ENCODE measurements around the gene RCC2. TPM values are rescaled to one million over a fixed set of nuclear protein-coding genes. Genes with fewer than 3 reads are reported as not detected.
"Not testable (repeated sequence)": the region's sequence is repeated elsewhere in the genome, so short reads cannot be mapped to it uniquely, and the experiment has no call there.

Gene RCC2
- total RNA-seq, 1 experiment from 2014 or later = 170 TPM

DNA sequence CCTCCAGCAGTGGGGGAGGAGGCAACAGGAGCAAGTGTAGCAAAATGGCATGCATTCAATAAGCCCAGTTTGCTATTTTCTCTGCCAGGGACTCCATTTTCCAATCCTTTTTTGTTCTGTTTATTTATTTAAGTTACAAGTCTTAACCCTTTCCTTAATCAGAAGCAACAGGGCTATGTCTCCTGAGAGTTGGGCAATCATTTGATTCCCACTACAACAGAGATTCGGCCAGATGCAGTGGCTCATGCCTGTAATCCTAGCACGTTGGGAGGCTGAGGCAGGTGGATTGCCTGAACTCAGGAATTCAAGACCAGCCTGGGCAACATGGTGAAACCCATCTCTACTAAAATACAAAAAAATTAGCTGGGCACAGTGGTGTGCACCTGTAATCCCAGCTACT is 25.5 kb downstream of the RCC2 start:
- Histone ChIP-seq H3K36me3 (peaks cover 92% of the 10 kb centered on the region), H3K9me3 (replicated peaks) (no peaks in the 10 kb centered on the region), H3K27me3 (no peaks in the 10 kb centered on the region), H3K27ac (no peak overlapping the region), H3K4me3 (no peak overlapping the region), H3K4me1 (no peaks in the 10 kb centered on the region)
- DNase-seq = no peak

DNA sequence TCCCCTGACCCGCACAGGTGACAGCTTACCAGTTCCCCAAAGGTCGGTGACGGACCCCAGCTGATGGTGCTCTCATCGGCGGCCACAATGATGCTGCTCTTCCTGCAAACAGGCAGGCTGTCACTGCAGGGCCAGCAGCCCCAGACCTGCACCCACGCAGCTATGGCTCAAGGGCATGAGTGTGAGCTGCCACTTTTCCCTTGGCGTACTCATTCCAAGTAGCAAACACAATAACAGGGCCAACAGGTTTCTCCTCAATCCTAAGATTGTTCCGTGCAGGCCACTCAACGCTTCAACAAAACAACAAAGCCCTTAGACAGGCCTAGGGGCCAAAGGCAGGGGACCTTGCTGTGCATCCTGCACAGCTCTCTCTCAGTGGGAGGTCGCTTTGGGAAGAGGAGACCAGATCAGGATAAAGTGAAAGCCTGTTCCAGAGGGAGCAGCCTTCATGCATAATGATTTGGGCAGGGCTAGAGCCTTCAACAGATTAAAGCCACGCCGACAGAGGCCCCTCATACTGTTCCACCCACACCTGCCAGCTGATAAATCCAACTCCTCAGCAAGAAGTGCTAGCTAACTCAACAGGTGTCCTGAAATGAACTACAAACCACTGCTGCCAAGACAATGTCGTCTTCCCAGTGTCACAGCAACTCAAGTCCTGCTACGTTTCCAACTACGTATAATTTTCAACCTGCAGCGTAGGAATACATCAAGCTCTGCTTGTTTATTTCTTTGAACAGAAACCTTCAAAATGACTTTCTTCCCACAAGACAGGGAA is 27.2 kb downstream of the RCC2 start:
- Histone ChIP-seq H3K4me1 (no peaks in the 10 kb centered on the region), H3K27me3 (no peaks in the 10 kb centered on the region), H3K4me3 (no peak overlapping the region), H3K9me3 (replicated peaks) (no peaks in the 10 kb centered on the region), H3K36me3 (peaks cover 86% of the 10 kb centered on the region), H3K27ac (no peak overlapping the region)
- DNase-seq = no peak

DNA sequence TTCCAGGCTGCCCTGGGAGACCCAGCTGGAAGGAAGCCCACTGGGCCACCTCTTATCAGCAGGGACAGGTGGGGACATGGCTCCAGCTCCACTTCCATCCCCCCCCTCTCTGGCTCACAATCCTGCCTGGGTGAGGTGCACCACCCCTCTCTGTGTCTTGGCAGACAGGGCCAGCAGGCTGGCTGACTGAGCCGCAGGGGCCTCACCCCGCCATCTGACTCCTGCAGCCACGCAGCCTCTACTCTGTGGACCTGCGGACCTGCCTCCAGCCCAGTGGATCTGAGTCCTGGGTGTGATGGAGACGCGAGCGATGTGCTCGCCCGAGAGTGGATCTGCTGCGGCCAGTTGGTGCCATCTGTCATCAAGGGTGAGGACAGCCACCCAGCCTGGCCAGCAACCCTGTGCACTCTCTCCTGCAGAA is 30.1 kb downstream of the RCC2 start:
- Histone ChIP-seq H3K9me3 (replicated peaks) (no peaks in the 10 kb centered on the region), H3K36me3 (peaks cover 66% of the 10 kb centered on the region), H3K27ac (no peak overlapping the region), H3K27me3 (no peaks in the 10 kb centered on the region), H3K4me3 (no peak overlapping the region), H3K4me1 (no peaks in the 10 kb centered on the region)
- DNase-seq = no peak

DNA sequence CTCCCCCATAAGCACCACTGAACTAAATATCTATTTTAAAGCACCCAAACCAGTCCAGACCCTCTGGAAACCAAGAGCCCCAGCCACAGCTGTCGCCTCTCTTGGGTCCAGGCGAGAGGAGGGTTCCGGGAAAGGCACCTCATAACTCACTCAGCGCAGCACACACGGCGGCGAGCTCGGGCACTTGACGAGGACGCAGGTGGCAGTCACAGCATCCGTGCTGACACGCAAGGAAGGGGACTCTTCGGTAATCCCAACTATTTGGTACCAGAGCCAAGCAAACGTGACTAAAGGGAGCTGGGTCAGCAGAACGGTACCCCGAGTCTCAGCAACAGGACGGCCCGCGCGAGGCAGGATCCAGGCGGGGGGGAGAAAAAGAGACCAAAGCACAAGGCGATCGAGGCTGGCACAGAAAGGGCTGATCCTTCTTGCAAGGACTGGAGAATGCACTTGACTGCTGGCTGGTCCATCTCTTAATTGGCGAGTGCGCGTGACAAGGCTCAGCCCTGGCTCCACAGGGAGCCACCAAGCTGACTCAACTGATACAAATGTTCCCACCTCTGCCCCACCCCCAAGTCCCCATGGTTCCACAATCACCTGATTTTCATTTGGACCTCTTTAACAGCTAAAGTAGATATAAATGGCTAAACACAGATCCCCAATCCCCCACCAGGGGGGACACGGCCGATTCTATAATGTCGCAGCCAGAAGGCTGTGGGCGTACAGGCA is 31.5 kb downstream of the RCC2 start:
- H3K9me3 ChIP-seq (replicated peaks); H3K27ac ChIP-seq; H3K4me3 ChIP-seq; DNase-seq; H3K4me1 ChIP-seq; H3K27me3 ChIP-seq: not testable (repeated sequence)
- peaks cover 53% of the 10 kb centered on the region for H3K36me3 ChIP-seq

DNA sequence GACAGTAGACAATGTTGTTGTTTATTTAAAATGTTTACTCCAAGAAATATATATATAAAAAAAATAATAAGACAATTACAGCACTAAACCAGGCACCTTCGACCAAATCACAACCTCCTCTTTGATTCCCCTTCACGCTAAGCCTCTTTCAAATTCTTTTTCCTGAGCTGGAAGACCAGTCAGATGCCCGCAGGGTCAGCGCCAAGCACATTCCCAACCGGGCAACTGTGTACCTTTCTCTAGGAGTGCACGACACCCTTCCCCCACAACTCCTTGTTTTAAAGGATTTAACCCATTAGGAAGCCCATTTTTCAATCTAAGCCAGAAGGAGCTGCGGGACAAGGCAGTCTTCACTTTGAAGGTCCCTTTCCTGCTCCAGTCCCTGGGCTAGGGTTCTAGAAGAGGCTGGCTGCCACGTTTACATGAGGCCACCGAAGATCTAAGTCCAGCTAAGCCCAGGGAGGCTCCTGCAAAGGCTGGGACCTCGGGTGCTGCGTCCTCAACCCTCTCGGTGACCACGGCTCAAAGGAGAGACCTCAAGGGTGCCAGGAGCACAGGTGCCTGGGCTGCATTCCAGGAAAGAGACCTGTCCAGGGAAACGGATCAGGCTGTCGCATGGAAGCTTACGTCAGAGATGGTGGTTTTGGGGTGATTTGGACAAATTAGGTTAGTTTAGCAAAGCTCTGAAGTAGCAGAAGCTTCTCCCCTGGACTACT is 32.6 kb downstream of the RCC2 start:
- not testable (repeated sequence) for H3K27me3 ChIP-seq; H3K4me1 ChIP-seq; H3K4me3 ChIP-seq; H3K27ac ChIP-seq; H3K9me3 ChIP-seq (replicated peaks); DNase-seq
- H3K36me3 ChIP-seq = peaks cover 43% of the 10 kb centered on the region

DNA sequence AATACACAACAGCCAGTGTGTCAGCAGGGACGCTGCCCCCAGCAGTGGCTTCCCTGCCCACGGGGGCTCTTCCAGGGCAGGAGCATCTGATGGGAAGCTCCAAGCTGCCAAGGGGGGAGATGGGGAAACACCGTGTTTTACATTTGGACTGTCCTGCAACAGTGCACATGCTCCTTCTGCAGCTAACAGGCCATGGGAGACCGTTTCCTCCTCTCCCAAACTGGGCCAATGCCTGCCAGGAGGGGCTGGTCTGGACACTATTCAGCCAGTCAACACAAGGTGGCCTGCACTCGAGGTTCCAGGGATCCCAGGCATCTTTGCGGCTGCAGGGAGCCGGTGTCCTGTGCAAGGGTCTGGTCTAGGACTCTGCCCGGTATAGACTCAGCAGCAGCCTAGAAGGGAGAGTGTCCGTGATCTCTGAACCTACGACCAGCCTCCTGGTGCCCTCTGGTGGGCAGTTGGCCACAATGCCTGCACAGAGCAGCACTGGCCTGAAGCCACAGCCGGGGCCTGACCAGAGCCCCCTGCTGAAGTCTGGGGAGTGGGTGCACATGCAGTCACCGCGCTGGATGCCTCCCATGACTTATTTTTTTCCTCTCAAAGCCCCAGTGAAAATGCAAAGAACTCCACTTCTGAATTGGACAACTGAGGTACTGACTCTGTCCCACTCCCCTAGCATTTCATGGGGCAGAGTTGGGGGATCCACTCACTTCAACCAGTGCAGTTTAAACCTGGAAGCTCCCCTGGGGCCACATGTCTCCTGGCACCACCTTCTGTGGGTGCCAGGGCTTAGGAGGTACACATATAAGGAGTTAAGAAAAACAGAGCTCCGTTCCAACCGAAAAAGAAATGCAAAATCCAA is 33.3 kb downstream of the RCC2 start:
- Histone ChIP-seq H3K9me3 (replicated peaks) (no peaks in the 10 kb centered on the region), H3K4me1 (no peaks in the 10 kb centered on the region), H3K27ac (no peak overlapping the region), H3K27me3 (no peaks in the 10 kb centered on the region), H3K4me3 (no peak overlapping the region), H3K36me3 (peaks cover 35% of the 10 kb centered on the region)
- DNase-seq = peak; percentile 69 to 77

DNA sequence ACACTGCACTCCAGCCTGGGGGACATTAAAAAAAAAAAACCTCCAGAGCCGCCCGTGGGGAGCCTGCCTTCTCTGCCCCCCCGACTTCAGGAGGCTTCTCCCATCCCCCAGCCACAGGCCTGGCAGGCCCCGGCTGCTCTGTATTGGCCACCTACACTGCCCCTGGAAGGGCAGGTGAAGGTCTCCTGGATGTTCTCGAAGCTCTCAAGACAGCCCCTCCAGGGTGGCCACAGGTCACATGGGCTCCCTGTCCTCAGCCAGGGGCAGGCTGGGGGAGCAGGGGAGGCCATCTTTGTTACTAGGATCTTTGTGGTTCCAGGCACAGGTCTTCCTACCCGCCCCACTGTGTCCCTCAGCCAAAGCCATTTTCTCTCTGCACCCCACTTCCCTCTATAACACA is 34.7 kb downstream of the RCC2 start:
- Histone ChIP-seq H3K36me3 (peaks cover 23% of the 10 kb centered on the region), H3K27me3 (no peaks in the 10 kb centered on the region), H3K27ac (no peak overlapping the region), H3K9me3 (replicated peaks) (no peaks in the 10 kb centered on the region), H3K4me1 (no peaks in the 10 kb centered on the region), H3K4me3 (no peak overlapping the region)
- DNase-seq = no peak

DNA sequence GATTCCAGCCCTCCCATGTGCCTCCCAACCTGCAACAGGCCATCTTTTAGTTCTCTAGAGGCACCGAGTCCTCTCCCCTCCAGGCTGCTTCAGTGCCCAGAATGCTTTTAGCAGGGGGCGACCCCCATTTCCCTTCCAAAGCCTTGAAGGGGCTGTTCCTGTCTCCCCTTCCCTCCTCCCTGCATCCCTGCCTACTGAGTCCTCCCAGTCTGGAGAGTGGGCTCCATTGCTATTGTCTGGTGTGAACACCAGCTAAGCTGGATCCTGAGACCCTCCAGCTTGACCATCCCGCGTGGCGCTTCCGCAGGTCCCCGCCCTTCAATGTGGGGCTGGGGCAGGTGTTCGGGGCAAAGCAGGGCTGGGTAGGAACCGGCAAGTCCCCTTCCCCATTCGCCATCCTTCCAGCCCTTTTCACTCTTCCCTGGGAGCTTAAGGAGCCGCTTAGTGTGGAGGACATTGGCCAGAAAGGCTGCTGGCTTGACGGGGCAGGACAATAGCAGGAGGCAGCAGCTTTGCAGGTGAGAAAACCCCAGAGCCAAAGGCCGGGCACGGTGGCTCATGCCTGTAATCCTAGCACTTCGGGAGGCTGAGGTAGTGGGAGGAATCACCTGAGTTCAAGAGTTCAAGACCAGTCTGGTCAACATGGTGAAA is 35.3 kb downstream of the RCC2 start:
- peaks cover 17% of the 10 kb centered on the region for H3K36me3 ChIP-seq
- no peak for DNase-seq
- no peaks in the 10 kb centered on the region for H3K27me3 ChIP-seq
- no peak overlapping the region for H3K27ac ChIP-seq
- H3K4me1 ChIP-seq = no peaks in the 10 kb centered on the region
- no peaks in the 10 kb centered on the region for H3K9me3 ChIP-seq (replicated peaks)
- no peak overlapping the region for H3K4me3 ChIP-seq

DNA sequence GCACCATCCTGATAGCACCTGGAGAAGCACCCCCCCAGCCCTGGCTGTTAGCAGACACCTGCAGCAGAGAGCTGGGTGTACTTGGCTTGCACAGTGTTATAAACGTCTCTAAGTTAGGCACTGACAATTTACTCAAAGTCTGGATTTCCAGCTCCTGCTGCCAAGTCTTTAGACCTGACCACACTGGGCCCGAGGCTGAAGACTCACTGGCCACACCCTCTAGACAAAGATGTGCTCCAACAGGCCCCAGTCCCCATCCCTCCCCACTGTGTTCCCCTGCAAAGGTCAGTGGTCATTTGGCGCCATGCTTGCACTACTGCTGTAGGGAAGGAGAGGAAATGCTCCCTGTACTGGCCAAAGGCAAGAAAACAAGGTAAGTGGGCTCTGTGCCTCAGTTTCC is 36.4 kb downstream of the RCC2 start:
- no peak overlapping the region for H3K27ac ChIP-seq

DNA sequence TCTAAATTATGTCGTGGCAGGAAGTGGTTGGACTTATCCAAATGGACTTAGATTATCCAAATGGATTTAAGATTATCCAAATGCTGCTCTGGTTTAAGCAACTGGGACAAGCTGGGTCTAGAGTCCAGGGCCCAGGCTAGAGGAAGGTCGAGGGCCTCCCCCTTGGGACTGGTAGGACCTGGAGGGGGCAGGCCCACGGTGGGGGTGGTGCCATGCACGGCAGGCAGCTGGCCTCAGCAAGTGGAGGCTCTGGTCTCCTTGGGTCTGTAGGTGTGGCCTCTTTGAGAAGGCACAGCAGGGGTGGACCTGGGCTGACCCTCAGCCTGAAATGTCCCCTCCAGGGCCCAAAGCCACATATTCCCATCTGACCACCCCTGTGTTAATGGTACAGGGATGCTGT is 37.6 kb downstream of the RCC2 start:
- DNase-seq = no peak
- Histone ChIP-seq H3K4me3 (no peak overlapping the region), H3K27ac (no peak overlapping the region), H3K9me3 (replicated peaks) (no peaks in the 10 kb centered on the region), H3K27me3 (no peaks in the 10 kb centered on the region), H3K36me3 (peaks cover 5% of the 10 kb centered on the region), H3K4me1 (no peaks in the 10 kb centered on the region)

More for the DNA sequence above, 36.4 kb downstream of the RCC2 start:
- Histone ChIP-seq H3K36me3 (peaks cover 9% of the 10 kb centered on the region), H3K4me3 (no peak overlapping the region), H3K27me3 (no peaks in the 10 kb centered on the region), H3K9me3 (replicated peaks) (no peaks in the 10 kb centered on the region), H3K4me1 (no peaks in the 10 kb centered on the region)
- DNase-seq = no peak

DNA sequence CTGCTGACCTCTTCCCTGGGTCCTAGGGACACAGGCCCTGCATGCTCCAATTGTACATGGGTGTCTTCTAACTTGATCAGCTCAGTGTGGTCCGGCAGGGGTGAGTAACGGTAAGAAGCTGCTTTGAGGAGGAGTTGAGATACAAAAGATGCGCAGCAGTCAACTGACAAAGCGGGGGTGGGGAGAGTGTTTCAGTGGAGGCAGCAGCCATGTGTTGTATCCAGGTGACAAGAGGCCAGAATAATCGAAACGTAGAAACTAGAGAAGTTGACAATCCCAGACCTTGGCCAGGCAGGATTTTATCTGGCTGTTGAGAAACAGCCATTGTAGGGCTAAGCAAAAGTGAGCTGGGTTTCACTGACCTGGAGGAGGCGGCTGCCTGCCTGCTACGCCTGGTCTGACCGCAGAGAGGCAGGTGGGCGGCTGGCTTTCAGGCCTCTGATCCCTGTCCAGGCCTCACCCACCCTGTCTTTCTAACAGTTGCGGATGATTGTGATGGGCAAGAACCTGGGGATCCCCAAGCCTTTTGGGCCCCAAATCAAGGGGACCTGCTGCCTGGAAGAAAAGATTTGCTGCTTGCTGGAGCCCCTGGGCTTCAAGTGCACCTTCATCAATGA is 38.6 kb downstream of the RCC2 start:
- Histone ChIP-seq H3K27me3 (no peaks in the 10 kb centered on the region), H3K4me3 (no peak overlapping the region), H3K4me1 (no peaks in the 10 kb centered on the region), H3K27ac (no peak overlapping the region), H3K36me3 (no peaks in the 10 kb centered on the region; the same call in 1 of the 2 replicates), H3K9me3 (replicated peaks) (no peaks in the 10 kb centered on the region)
- DNase-seq = no peak

DNA sequence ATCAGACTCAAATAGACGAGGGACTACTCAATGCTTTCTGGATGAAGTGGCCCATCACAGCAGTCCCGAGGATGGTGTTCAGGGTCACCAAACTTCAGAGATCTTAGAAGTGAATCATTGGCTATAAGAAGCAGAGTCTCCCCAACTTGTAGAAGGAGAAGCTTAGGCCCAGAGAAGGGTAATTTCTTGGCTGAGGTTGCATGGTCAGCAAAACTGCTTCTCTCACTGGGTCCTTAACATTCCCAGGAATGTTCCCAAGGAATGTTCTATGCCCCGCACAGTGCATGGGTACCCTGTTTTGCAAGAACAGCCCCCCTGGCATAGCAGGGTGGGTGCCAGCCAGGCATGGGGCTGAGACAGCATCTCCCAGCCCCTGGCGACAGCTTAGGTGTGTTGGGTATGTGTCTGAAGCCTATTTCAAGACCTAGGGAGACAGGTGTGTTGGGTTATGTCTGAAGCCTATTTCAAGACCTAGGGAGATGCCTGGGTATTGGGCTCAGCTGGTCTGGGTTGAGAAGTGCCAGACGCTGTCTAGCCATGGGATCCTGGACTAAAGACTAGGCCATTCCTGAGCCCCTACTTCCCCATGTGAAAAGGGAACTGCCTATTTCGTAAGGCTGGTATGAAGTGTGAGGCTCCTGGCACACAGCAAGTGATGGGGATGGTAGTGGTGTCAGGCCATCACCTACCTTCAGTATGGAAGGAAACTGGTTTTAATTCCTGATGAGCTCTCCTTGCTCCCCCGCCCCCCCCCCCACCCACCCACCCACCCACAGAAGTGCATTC is 41.4 kb downstream of the RCC2 start:
- no peak overlapping the region for H3K4me3 ChIP-seq
- no peaks in the 10 kb centered on the region for H3K36me3 ChIP-seq
- no peaks in the 10 kb centered on the region for H3K9me3 ChIP-seq (replicated peaks)
- DNase-seq = no peak
- no peaks in the 10 kb centered on the region for H3K27me3 ChIP-seq
- no peak overlapping the region for H3K27ac ChIP-seq
- no peaks in the 10 kb centered on the region for H3K4me1 ChIP-seq

DNA sequence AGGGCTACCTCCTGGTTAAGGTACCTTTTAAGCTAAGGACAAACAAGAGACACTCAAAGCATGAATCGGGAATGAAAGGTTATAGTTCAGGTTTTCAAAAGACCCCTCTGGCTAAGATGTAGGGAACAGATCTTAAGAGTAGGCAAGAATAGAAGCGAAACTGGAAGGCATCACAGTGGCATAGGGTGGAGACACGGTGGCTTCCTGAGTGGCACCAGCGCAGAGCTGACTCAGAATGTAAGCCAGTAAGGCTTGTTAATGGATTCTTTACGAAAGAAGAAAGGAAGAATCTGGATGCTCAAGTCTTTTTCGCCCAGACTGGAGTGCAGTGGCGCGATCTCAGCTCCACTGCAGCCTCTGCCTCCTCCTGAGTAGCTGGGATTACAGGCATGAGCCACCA is 46.2 kb downstream of the RCC2 start:
- Histone ChIP-seq H3K27ac (no peak overlapping the region), H3K27me3 (peaks cover 11% of the 10 kb centered on the region; the same call in 1 of the 2 replicates), H3K4me3 (no peak overlapping the region), H3K9me3 (replicated peaks) (no peaks in the 10 kb centered on the region), H3K4me1 (no peaks in the 10 kb centered on the region), H3K36me3 (no peaks in the 10 kb centered on the region)
- no peak for DNase-seq

Measured in SJCRH30 (cell line).